Gastroesophageal sphincter (tissue), 4 donors: ENCODE results near the gene RFXAP. TPM values are rescaled to one million over a fixed set of nuclear protein-coding genes. Genes with fewer than 3 reads are reported as not detected.

Experiments
- ATAC-seq: fragments of 150-250 bp; one replicate; pipeline ENCODE4 v1.9.1; 2016; ENCODE audit warnings: mild to moderate bottlenecking, moderate library complexity
- H3K27ac ChIP-seq, 4 donors: fragments of 200-600 bp; sonication (generic) in 3 of 4; 1 replicate in 3 of 4; 2 replicates in 1 of 4; pipeline ENCODE4 v1.5.1; 2016 to 2019
- H3K27me3 ChIP-seq: fragments of 200-600 bp; sonication (generic); one replicate; pipeline ENCODE4 v1.5.1; 2019
- H3K36me3 ChIP-seq, 2 donors: fragments of 200-600 bp; sonication (generic); one replicate each; pipeline ENCODE4 v1.5.1; 2019; ENCODE audit warnings: control low read depth in 1 of 2
- H3K4me1 ChIP-seq, 3 donors: fragments of 200-600 bp; sonication (generic); 1 replicate in 2 of 3; 2 replicates in 1 of 3; pipeline ENCODE4 v1.5.1; 2016 to 2019; ENCODE audit warnings: control low read depth in 2 of 3
- H3K4me3 ChIP-seq, 2 donors: fragments of 200-600 bp; sonication (generic); one replicate each; pipeline ENCODE4 v1.5.1; 2019; ENCODE audit warnings: mild to moderate bottlenecking in 1 of 2, moderate library complexity in 1 of 2
- H3K9me3 ChIP-seq, 3 donors: fragments of 200-600 bp; sonication (generic); one replicate each; pipeline ENCODE4 v1.5.1; 2017 to 2019; ENCODE audit warnings: control low read depth in 2 of 3
- EP300 ChIP-seq: sonication (generic); formaldehyde crosslinking; IDR thresholded peaks from one replicate; pipeline ENCODE4 v1.6.1; 2017; ENCODE audit warnings: antibody characterized with exemption, mild to moderate bottlenecking
- POLR2A ChIP-seq, 2 donors: fragments of 450-650 bp; IDR thresholded peaks; one replicate each; pipeline ENCODE4 v1.6.1; 2017; ENCODE audit warnings: antibody characterized with exemption in 2 of 2, mild to moderate bottlenecking in 2 of 2, moderate library complexity in 1 of 2
- POLR2AphosphoS5 ChIP-seq: sonication (generic); formaldehyde crosslinking; IDR thresholded peaks from one replicate; pipeline ENCODE4 v1.6.1; 2017; ENCODE audit warnings: antibody characterized with exemption
- WGBS, 2 donors: methylation state at CpG; one replicate each; pipeline ENCODE4 v1.1.5; 2018; ENCODE audit warnings: low coverage in 1 of 2; 5-methylcytosine and 5-hydroxymethylcytosine counted together
- total RNA-seq, 4 donors: library from RNA; depleted of rRNA; stranded (reverse); fragments of >200 nt; gene quantifications; one replicate each; pipeline ENCODE4 v1.1.0, GENCODE V29; 2016
- TF ChIP-seq, protein P1 (sequence below), 4 experiments: fragments of 200-600 bp in 2 of 4; fragments of 450-650 bp in 2 of 4; sonication (generic) in 1 of 4; IDR thresholded peaks; one replicate each; pipeline ENCODE4 v1.5.1; 2017 to 2019; ENCODE audit warnings: antibody characterized with exemption in 4 of 4, mild to moderate bottlenecking in 2 of 4, moderate library complexity in 2 of 4

RFXAP gene
- total RNA-seq, 4 donors from 2014 or later = 3.2 to 7.2 (median 3.8) TPM

GRCh38 chr13:36847606-36848005 lies 28.6 kb downstream of the RFXAP start:
- no peaks in the 10 kb centered on the region for H3K27me3 ChIP-seq
- H3K27ac ChIP-seq = no peak overlapping the region
- TF ChIP-seq EP300 = no peak
- no peak for TF ChIP-seq POLR2A (IDR thresholded peaks at IDR 0.05)
- no peak for TF ChIP-seq POLR2AphosphoS5
- TF ChIP-seq, protein P1, sequence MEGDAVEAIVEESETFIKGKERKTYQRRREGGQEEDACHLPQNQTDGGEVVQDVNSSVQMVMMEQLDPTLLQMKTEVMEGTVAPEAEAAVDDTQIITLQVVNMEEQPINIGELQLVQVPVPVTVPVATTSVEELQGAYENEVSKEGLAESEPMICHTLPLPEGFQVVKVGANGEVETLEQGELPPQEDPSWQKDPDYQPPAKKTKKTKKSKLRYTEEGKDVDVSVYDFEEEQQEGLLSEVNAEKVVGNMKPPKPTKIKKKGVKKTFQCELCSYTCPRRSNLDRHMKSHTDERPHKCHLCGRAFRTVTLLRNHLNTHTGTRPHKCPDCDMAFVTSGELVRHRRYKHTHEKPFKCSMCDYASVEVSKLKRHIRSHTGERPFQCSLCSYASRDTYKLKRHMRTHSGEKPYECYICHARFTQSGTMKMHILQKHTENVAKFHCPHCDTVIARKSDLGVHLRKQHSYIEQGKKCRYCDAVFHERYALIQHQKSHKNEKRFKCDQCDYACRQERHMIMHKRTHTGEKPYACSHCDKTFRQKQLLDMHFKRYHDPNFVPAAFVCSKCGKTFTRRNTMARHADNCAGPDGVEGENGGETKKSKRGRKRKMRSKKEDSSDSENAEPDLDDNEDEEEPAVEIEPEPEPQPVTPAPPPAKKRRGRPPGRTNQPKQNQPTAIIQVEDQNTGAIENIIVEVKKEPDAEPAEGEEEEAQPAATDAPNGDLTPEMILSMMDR (IDR thresholded peaks at IDR 0.05) = no peak
- peaks cover 0 to 12% (median 0%) of the 10 kb centered on the region in 3 donors for H3K4me1 ChIP-seq
- no peak for ATAC-seq
- 46 to 53% methylated on average over 4 to 9 of the region's 9 CpGs for WGBS, 2 donors
- H3K9me3 ChIP-seq = no peaks in the 10 kb centered on the region
- H3K4me3 ChIP-seq = no peak overlapping the region
- H3K36me3 ChIP-seq = peaks cover 0 to 39% of the 10 kb centered on the region in 2 donors

- ATAC-seq = peak; percentile 36
- TF ChIP-seq EP300 (no peak), POLR2AphosphoS5 (no peak), POLR2A (IDR thresholded peaks at IDR 0.05) (no peak)
- TF ChIP-seq, protein P1 (IDR thresholded peaks at IDR 0.05) = peak in 1 of 4 experiments; percentile 31
Observed at GRCh38 chr13:36848199-36848982, 29.4 kb downstream of the RFXAP start.

DNA sequence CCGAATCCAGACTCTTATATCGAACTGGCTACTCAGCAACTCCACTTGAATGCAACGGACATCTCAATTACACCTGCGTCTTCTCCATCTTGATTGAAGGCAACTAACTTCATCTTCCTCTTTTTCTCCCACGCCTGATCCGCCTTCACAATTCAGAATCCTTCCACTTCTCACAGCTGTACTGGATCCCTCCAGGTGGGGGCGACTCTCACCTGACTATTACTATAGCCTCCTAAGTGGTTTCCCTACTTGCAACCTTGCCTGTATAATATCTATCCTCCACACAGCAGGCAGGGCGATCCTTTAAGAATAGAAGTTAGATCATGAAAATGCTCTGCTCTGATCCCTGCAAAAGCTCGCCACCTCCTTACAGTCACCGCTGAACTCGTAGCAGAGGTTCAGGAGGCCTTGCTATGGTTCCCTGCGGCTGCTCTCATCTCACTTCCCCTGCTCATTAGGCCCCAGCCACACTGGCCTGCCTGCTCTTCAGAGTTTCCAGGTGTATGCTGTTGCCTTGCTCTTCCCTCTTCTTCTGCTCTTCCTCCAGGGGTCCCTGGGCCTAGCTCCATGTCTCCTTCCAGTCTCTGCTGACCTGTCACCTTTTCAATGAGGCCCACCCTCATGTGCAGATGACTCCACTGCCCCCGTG lies 31.9 kb downstream of the RFXAP start:
- peaks cover 0 to 12% (median 0%) of the 10 kb centered on the region in 3 donors for H3K4me1 ChIP-seq
- TF ChIP-seq EP300 (no peak), POLR2A (IDR thresholded peaks at IDR 0.05) (no peak)
- TF ChIP-seq, protein P1 (IDR thresholded peaks at IDR 0.05) = peak in 1 of 4 experiments; percentile 23
- WGBS, 2 donors = 87 to 89% methylated on average over 10 of the region's 13 CpGs
- no peak overlapping the region for H3K4me3 ChIP-seq
- no peaks in the 10 kb centered on the region for H3K27me3 ChIP-seq
- ATAC-seq = no peak
- H3K36me3 ChIP-seq = peaks cover 0 to 52% of the 10 kb centered on the region in 2 donors
- H3K9me3 ChIP-seq = no peaks in the 10 kb centered on the region
- no peak overlapping the region for H3K27ac ChIP-seq

More at GRCh38 chr13:36848199-36848982, 29.4 kb downstream of the RFXAP start:
- Histone ChIP-seq H3K27ac (no peak overlapping the region), H3K27me3 (no peaks in the 10 kb centered on the region), H3K4me3 (no peak overlapping the region), H3K4me1 (peaks cover 0 to 12% (median 0%) of the 10 kb centered on the region in 3 donors), H3K9me3 (no peaks in the 10 kb centered on the region), H3K36me3 (peaks cover 0 to 47% of the 10 kb centered on the region in 2 donors)
- WGBS, 2 donors = 37 to 45% methylated on average over 4 to 6 of the region's 6 CpGs

DNA sequence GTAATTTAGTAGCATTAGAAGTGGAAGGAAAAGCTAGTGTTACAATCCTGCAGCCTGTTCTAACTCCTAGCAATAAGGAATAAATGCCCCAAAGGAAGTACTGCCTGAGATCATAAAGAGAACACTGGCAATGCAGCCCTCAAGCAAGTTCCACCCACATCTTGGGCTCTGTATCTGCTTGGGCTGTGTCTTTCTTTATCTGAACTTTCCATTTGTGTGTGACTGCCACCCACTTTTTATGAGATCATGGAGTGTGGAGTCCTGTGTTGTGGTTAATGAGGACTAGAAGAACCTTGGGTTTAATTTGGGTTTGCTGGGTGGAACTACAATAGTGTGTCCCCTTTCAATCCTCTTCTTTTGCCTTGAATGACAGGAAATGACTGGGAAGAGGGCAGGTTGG lies 38.2 kb downstream of the RFXAP start:
- Histone ChIP-seq H3K4me1 (peaks cover 0 to 12% (median 0%) of the 10 kb centered on the region in 3 donors), H3K27me3 (no peaks in the 10 kb centered on the region), H3K9me3 (no peaks in the 10 kb centered on the region), H3K36me3 (peaks cover 0 to 42% of the 10 kb centered on the region in 2 donors), H3K4me3 (no peak overlapping the region), H3K27ac (no peak overlapping the region)
- TF ChIP-seq EP300 (no peak), POLR2A (IDR thresholded peaks at IDR 0.05) (no peak), POLR2AphosphoS5 (no peak)
- TF ChIP-seq, protein P1 (IDR thresholded peaks at IDR 0.05) = no peak
- no peak for ATAC-seq
